Endothelial cell of umbilical vein (primary cell): Measurements from ENCODE around the gene SECISBP2. TPM values are rescaled to one million over a fixed set of nuclear protein-coding genes. Genes with fewer than 3 reads are reported as not detected.

ENCODE experiments used
- BruUV-seq: library from RNA; stranded (reverse); fragments of 400-500 nt; replicated peaks from 2 replicates; lab custom pipeline; 2021; lab: Mats Ljungman, UMichigan
- CTCF ChIA-PET: fragments of 300-600, 350-600 bp; sonication (Branson Sonifier 250); formaldehyde crosslinking; loops from one replicate; lab custom pipeline; 2021; ENCODE audit warnings: antibody characterized with exemption, inconsistent platforms; lab: Charles Lee
- POLR2A ChIA-PET: fragments of 300-600, 350-600 bp; sonication (Branson Sonifier 250); formaldehyde crosslinking; loops from one replicate; lab custom pipeline; 2021; ENCODE audit warnings: antibody characterized with exemption, inconsistent platforms; lab: Charles Lee
- DNase-seq: peaks from one replicate; pipeline ENCODE4 v3.0.0-alpha.2; 2011; ENCODE audit warnings: low read depth, low spot score
- FAIRE-seq: peaks from 2 replicates; lab custom pipeline; 2011; peaks lifted over from hg19 to GRCh38; lab: Jason Lieb, UNC
- H2AFZ ChIP-seq: 2 replicates; pipeline ENCODE4 v1.6.0; 2012; ENCODE audit warnings: low read depth, low read length, control low read depth, inconsistent platforms
- H3K27ac ChIP-seq: 2 replicates; pipeline ENCODE4 v1.5.1; 2011; ENCODE audit warnings: low read depth, mild to moderate bottlenecking, control low read depth, low read length, moderate library complexity; ENCODE audit not compliant: insufficient read depth
- H3K27me3 ChIP-seq, 2 experiments: 2 replicates each; pipeline versions ENCODE4 v1.6.0 to v1.6.1; 2011; ENCODE audit warnings: low read length in 2 of 2, mixed read lengths in 1 of 2; ENCODE audit not compliant: control insufficient read depth in 2 of 2, insufficient read depth in 2 of 2
- H3K36me3 ChIP-seq, 2 experiments: 2 replicates in 1 of 2; 3 replicates in 1 of 2; pipeline ENCODE4 v1.5.1; 2011; ENCODE audit warnings: low read length in 2 of 2, mild to moderate bottlenecking in 1 of 2, moderate library complexity in 1 of 2; ENCODE audit not compliant: control insufficient read depth in 2 of 2, insufficient read depth in 2 of 2; ENCODE audit errors: extremely low read depth in 1 of 2
- H3K4me1 ChIP-seq: 3 replicates; pipeline ENCODE4 v1.5.1; 2011; ENCODE audit warnings: mild to moderate bottlenecking, low read length; ENCODE audit not compliant: control insufficient read depth, insufficient read depth; ENCODE audit errors: extremely low read depth
- H3K4me2 ChIP-seq: 2 replicates; pipeline ENCODE4 v1.6.1; 2011; ENCODE audit warnings: low read length, control low read depth, mixed read lengths; ENCODE audit not compliant: insufficient read depth
- H3K4me3 ChIP-seq, 3 experiments: fragments of 200-600 bp in 1 of 3; sonication (generic), shearing (Covaris generic) in 1 of 3; replicated peaks in 1 of 3; 2 replicates each; pipeline ENCODE4 v1.5.1; 2011 to 2016; ENCODE audit warnings: control low read depth in 3 of 3, low read length in 3 of 3, mild to moderate bottlenecking in 2 of 3, inconsistent platforms in 1 of 3, low read depth in 1 of 3, moderate library complexity in 1 of 3; ENCODE audit not compliant: insufficient read depth in 1 of 3
- H3K79me2 ChIP-seq: 2 replicates; pipeline ENCODE4 v1.6.0; 2012; ENCODE audit warnings: low read length, inconsistent platforms; ENCODE audit not compliant: control insufficient read depth, insufficient read depth
- H3K9ac ChIP-seq: replicated peaks from 2 replicates; pipeline ENCODE3; 2011; ENCODE audit warnings: low read length, control low read depth; ENCODE audit not compliant: insufficient read depth; ENCODE audit errors: extremely low read depth
- H3K9me1 ChIP-seq: replicated peaks from 3 replicates; pipeline ENCODE4 v1.6.0; 2011; ENCODE audit warnings: mild to moderate bottlenecking, low read length; ENCODE audit not compliant: control insufficient read depth, insufficient read depth; ENCODE audit errors: extremely low read depth
- H3K9me3 ChIP-seq: replicated peaks from 2 replicates; pipeline ENCODE4 v1.5.1; 2012; ENCODE audit warnings: low read length, inconsistent platforms; ENCODE audit not compliant: control insufficient read depth, insufficient read depth
- H4K20me1 ChIP-seq: replicated peaks from 2 replicates; pipeline ENCODE3; 2011; ENCODE audit warnings: mild to moderate bottlenecking, low read length; ENCODE audit not compliant: control insufficient read depth, insufficient read depth; ENCODE audit errors: extremely low read depth
- EZH2 ChIP-seq: IDR thresholded peaks from 2 replicates; pipeline ENCODE4 v1.6.1; 2012; ENCODE audit warnings: borderline replicate concordance, low read depth, mild to moderate bottlenecking, moderate library complexity, low read length, inconsistent platforms; ENCODE audit not compliant: severe bottlenecking
- FOS ChIP-seq: IDR thresholded peaks from 2 replicates; pipeline ENCODE4 v1.6.1; 2011; ENCODE audit warnings: mild to moderate bottlenecking, low read length, moderate library complexity, borderline replicate concordance; ENCODE audit not compliant: insufficient read depth
- GATA2 ChIP-seq: IDR thresholded peaks from 2 replicates; pipeline ENCODE4 v1.7.0; 2011; ENCODE audit warnings: low read depth, mild to moderate bottlenecking, moderate library complexity, mixed read lengths, low read length; ENCODE audit not compliant: insufficient read length, insufficient read depth
- JUN ChIP-seq: IDR thresholded peaks from 2 replicates; pipeline ENCODE4 v1.6.1; 2011; ENCODE audit warnings: borderline replicate concordance, low read depth; ENCODE audit not compliant: insufficient read length, insufficient read depth
- MYC ChIP-seq: IDR thresholded peaks from one replicate; pipeline ENCODE4 v1.6.1; 2011; ENCODE audit warnings: mild to moderate bottlenecking, low read depth, low read length
- POLR2A ChIP-seq: IDR thresholded peaks from 2 replicates; pipeline ENCODE4 v1.6.1; 2012; ENCODE audit warnings: low read depth, mild to moderate bottlenecking, control low read depth, low read length
- POLR2AphosphoS5 ChIP-seq: IDR thresholded peaks from 2 replicates; pipeline ENCODE4 v1.6.1; 2012; ENCODE audit warnings: low read depth, mild to moderate bottlenecking, control low read depth, low read length, moderate library complexity; ENCODE audit not compliant: insufficient read depth
- dilution Hi-C: fragments of 300-500 bp; cut with MboI; formaldehyde crosslinking; loops from one replicate; pipeline ENCODE4 v1.15.0; 2019; ENCODE audit warnings: low sequenced_read_pairs; ENCODE audit not compliant: extremely low pct_ligation_motif_present
- intact Hi-C: fragments of 100-400 bp; cut with micrococcal nuclease; formaldehyde crosslinking; loops from one replicate; pipeline ENCODE4 v1.10.0; 2022
- polyA plus RNA-seq, 4 experiments: library from polyadenylated mRNA; depleted of rRNA in 3 of 4; stranded (reverse) in 3 of 4; unstranded in 1 of 4; fragments of >200 nt; gene quantifications; 2 replicates each; pipeline versions ENCODE4 v1.2.1 to v1.2.3, GENCODE V29; 2011 to 2012; ENCODE audit warnings: missing spikeins in 1 of 4
- total RNA-seq: library from RNA; stranded (reverse); gene quantifications from 2 replicates; pipeline ENCODE4 v1.2.3, GENCODE V29; 2021
- TF ChIP-seq, protein P1 (sequence below), 2 donors: IDR thresholded peaks; 1 replicate in 1 of 2; 2 replicates in 1 of 2; pipeline ENCODE4 v1.5.1; 2011; ENCODE audit warnings: low read length in 2 of 2, mild to moderate bottlenecking in 2 of 2, moderate library complexity in 2 of 2, control low read depth in 1 of 2, inconsistent platforms in 1 of 2, low read depth in 1 of 2; ENCODE audit not compliant: insufficient read depth in 1 of 2; ENCODE audit errors: extremely low read depth in 1 of 2
- TF ChIP-seq, protein P2 (sequence below): IDR thresholded peaks from 2 replicates; pipeline ENCODE4 v1.6.1; 2011; ENCODE audit not compliant: insufficient read depth, insufficient read length

SECISBP2 gene
- total and polyA plus RNA-seq, 2 donors (not counting 3 experiments of a cell fraction or from before 2014, with no cell fraction given), result 22.7 to 36.3 TPM

DNA sequence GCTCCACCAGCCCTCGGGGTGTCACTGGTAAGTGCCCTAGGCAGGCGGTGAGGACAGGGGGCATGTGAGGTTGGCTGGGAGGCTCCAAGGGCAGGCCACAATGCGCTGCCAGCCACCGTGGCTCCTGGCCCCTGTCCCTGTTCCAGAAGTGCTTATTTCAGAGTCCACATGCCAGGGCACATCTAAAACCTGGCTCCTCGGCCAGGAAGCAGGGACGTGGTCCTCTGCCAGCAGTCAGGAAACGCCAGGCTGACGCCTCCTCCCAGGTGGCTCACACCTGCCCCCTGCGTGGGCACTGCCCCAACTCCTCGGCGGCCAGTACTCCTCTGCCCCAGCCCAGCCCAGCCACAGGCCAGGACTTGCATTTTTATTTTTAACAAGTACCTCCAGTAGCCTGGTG lies 68.5 kb downstream of the SECISBP2 start:
- dilution Hi-C loops, result no loop called here
- no peak overlapping the region for H3K4me3 ChIP-seq
- no peak overlapping the region for H3K27ac ChIP-seq
- H3K4me1 ChIP-seq, result no peaks in the 10 kb centered on the region
- no peaks in the 10 kb centered on the region for H3K27me3 ChIP-seq
- intact Hi-C loops, result no loop called here
- FAIRE-seq (no peak), DNase-seq (no peak)
- H3K9me3 ChIP-seq, result no peaks in the 10 kb centered on the region
- TF ChIP-seq JUN (no peak), GATA2 (no peak), POLR2A (no peak), POLR2AphosphoS5 (no peak)
- H3K9me1 ChIP-seq, result no peaks in the 10 kb centered on the region
- H3K36me3 ChIP-seq, result peaks cover 0 to 17% of the 10 kb centered on the region in 2 experiments
- H3K79me2 ChIP-seq, result no peaks in the 10 kb centered on the region
- no peak overlapping the region for H3K4me2 ChIP-seq
- BruUV-seq, result no TSS peak
- H4K20me1 ChIP-seq, result no peaks in the 10 kb centered on the region
- POLR2A ChIA-PET, result no interaction called here
- H2AFZ ChIP-seq, result no peak overlapping the region
- CTCF ChIA-PET, result interaction anchor here (2.0 kb wide), 1 partner anchor 162 kb away, joined by 9 read pairs; no protein-coding TSS in a partner anchor
- no peak overlapping the region for H3K9ac ChIP-seq

DNA sequence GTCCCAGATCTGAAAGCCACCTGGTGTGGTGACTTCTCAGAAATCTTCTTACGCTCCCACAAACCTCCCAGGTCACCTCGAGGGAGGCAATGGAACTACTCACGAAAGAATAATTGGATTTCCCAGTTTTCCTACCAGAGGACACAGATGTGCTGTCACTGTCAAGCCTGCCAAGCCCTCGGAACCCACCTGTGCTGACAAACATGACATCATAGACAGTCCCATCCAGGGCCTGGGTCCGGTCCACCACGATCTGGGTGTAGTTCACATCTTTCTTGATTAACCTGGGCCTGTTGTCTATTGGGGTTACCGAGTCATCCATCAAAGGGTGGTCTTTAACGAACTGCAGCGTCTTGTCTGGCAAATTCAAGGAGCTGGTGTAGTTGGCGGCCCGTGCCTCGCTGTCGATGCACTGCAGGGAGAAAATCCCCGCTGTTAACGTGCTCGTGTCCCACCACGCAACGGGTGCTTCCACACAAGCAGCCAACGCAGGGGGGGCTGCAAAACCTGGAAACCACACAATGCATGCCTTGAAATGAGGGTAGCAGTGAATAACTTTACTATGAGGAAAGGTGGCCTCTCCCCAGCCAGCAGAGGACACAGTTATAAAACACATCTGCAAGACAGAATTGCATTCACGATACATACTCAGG lies 69.0 kb downstream of the SECISBP2 start:
- Histone ChIP-seq H3K36me3 (peaks cover 0 to 17% of the 10 kb centered on the region in 2 experiments), H3K4me3 (no peak overlapping the region), H3K79me2 (no peaks in the 10 kb centered on the region), H4K20me1 (no peaks in the 10 kb centered on the region), H3K4me1 (no peaks in the 10 kb centered on the region), H3K27me3 (no peaks in the 10 kb centered on the region), H3K9me1 (no peaks in the 10 kb centered on the region), H3K4me2 (no peak overlapping the region), H3K9ac (no peak overlapping the region), H3K27ac (no peak overlapping the region), H2AFZ (no peak overlapping the region), H3K9me3 (no peaks in the 10 kb centered on the region)
- FAIRE-seq (no peak), DNase-seq (no peak)
- no TSS peak for BruUV-seq
- TF ChIP-seq, protein P1, sequence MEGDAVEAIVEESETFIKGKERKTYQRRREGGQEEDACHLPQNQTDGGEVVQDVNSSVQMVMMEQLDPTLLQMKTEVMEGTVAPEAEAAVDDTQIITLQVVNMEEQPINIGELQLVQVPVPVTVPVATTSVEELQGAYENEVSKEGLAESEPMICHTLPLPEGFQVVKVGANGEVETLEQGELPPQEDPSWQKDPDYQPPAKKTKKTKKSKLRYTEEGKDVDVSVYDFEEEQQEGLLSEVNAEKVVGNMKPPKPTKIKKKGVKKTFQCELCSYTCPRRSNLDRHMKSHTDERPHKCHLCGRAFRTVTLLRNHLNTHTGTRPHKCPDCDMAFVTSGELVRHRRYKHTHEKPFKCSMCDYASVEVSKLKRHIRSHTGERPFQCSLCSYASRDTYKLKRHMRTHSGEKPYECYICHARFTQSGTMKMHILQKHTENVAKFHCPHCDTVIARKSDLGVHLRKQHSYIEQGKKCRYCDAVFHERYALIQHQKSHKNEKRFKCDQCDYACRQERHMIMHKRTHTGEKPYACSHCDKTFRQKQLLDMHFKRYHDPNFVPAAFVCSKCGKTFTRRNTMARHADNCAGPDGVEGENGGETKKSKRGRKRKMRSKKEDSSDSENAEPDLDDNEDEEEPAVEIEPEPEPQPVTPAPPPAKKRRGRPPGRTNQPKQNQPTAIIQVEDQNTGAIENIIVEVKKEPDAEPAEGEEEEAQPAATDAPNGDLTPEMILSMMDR (IDR thresholded peaks at IDR 0.05; ENCODE audit: extremely low read depth in 1 of 2, insufficient read depth in 1 of 2, low read depth in 1 of 2, low read length in 2 of 2), result no peak
- TF ChIP-seq POLR2A (no peak), POLR2AphosphoS5 (no peak), EZH2 (no peak), JUN (no peak), FOS (no peak), GATA2 (no peak), MYC (no peak)
- TF ChIP-seq, protein P2, sequence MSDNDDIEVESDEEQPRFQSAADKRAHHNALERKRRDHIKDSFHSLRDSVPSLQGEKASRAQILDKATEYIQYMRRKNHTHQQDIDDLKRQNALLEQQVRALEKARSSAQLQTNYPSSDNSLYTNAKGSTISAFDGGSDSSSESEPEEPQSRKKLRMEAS, result no peak
- ChIA-PET POLR2A (no interaction called here), CTCF (interaction anchor here (1.1 to 1.3 kb wide), 2 partner anchors 21 to 161 kb away, joined by 3 to 9 read pairs; no protein-coding TSS in a partner anchor)
- intact Hi-C loops (no loop called here), dilution Hi-C loops (no loop called here)
